Mesendoderm (in vitro differentiated cells): ENCODE results near the gene AAR2. TPM values are rescaled to one million over a fixed set of nuclear protein-coding genes. Genes with fewer than 3 reads are reported as not detected.

Experiments
- DNase-seq: peaks from one replicate; pipeline ENCODE4 v3.0.0; 2013
- H2AK5ac ChIP-seq: 2 replicates; pipeline ENCODE4 v1.6.1; 2013; ENCODE audit warnings: low read length, inconsistent platforms
- H2BK120ac ChIP-seq: 2 replicates; pipeline ENCODE4 v1.6.1; 2013; ENCODE audit warnings: low read depth, mild to moderate bottlenecking, low read length, moderate library complexity, mixed read lengths
- H2BK15ac ChIP-seq: replicated peaks from 2 replicates; pipeline ENCODE4 v1.6.1; 2013; ENCODE audit warnings: low read depth, mild to moderate bottlenecking, moderate library complexity
- H2BK5ac ChIP-seq: 2 replicates; pipeline ENCODE4 v1.6.1; 2013; ENCODE audit warnings: low read length, inconsistent platforms
- H3K18ac ChIP-seq: 2 replicates; pipeline ENCODE4 v1.6.1; 2013; ENCODE audit warnings: mild to moderate bottlenecking, low read length, mixed read lengths
- H3K23ac ChIP-seq: one replicate; pipeline ENCODE4 v1.6.1; 2013; ENCODE audit warnings: low read length
- H3K27ac ChIP-seq: 2 replicates; pipeline ENCODE4 v1.5.1; 2013; ENCODE audit warnings: low read depth, mild to moderate bottlenecking, inconsistent platforms, low read length, moderate library complexity
- H3K27me3 ChIP-seq: 2 replicates; pipeline ENCODE4 v1.6.1; 2013; ENCODE audit warnings: low read length, control low read depth, mild to moderate bottlenecking, inconsistent platforms; ENCODE audit not compliant: insufficient read depth, poor library complexity
- H3K36me3 ChIP-seq: 2 replicates; pipeline ENCODE4 v1.6.1; 2013; ENCODE audit warnings: low read length, inconsistent platforms; ENCODE audit not compliant: control insufficient read depth, insufficient read depth
- H3K4ac ChIP-seq: one replicate; pipeline ENCODE4 v1.6.1; 2013; ENCODE audit warnings: low read depth, mild to moderate bottlenecking, low read length, moderate library complexity
- H3K4me1 ChIP-seq: 2 replicates; pipeline ENCODE4 v1.6.1; 2013; ENCODE audit warnings: low read depth, low read length, inconsistent platforms; ENCODE audit not compliant: control insufficient read depth
- H3K4me2 ChIP-seq: 2 replicates; pipeline ENCODE4 v1.6.1; 2013; ENCODE audit warnings: low read length
- H3K4me3 ChIP-seq: 2 replicates; pipeline ENCODE4 v1.5.1; 2013; ENCODE audit warnings: mild to moderate bottlenecking, low read length
- H3K56ac ChIP-seq: one replicate; pipeline ENCODE4 v1.6.1; 2013; ENCODE audit warnings: low read length
- H3K79me1 ChIP-seq: 2 replicates; pipeline ENCODE4 v1.6.1; 2013; ENCODE audit warnings: low read length, inconsistent platforms
- H3K79me2 ChIP-seq: 2 replicates; pipeline ENCODE4 v1.6.1; 2013; ENCODE audit warnings: mild to moderate bottlenecking, low read length; ENCODE audit not compliant: control insufficient read depth, insufficient read depth
- H3K9ac ChIP-seq: 2 replicates; pipeline ENCODE4 v1.6.1; 2013; ENCODE audit warnings: low read length, inconsistent platforms
- H4K5ac ChIP-seq: one replicate; pipeline ENCODE4 v1.6.1; 2013; ENCODE audit warnings: low read length
- H4K8ac ChIP-seq: one replicate; pipeline ENCODE4 v1.6.1; 2013; ENCODE audit warnings: low read depth, mild to moderate bottlenecking, control low read depth, low read length, moderate library complexity
- WGBS: extraction: QIAGEN DNeasy Blood & Tissue Kit; methylation state at CpG from one replicate; pipeline ENCODE4 v1.1.7; 2013; ENCODE audit warnings: low lambda C conversion rate, missing lambda C conversion rate; ENCODE audit not compliant: insufficient coverage; ENCODE audit errors: extremely low coverage; 5-methylcytosine and 5-hydroxymethylcytosine counted together
- polyA plus RNA-seq, 2 experiments: library from polyadenylated mRNA; stranded (reverse); fragments of 200-250 nt; gene quantifications; one replicate each; pipeline ENCODE4 v1.2.3, GENCODE V29; 2013

Gene AAR2
- 30.3 TPM for polyA plus RNA-seq (2013, experiment 1 of 2)
- 29.0 TPM for polyA plus RNA-seq (2013, experiment 2 of 2)

DNA sequence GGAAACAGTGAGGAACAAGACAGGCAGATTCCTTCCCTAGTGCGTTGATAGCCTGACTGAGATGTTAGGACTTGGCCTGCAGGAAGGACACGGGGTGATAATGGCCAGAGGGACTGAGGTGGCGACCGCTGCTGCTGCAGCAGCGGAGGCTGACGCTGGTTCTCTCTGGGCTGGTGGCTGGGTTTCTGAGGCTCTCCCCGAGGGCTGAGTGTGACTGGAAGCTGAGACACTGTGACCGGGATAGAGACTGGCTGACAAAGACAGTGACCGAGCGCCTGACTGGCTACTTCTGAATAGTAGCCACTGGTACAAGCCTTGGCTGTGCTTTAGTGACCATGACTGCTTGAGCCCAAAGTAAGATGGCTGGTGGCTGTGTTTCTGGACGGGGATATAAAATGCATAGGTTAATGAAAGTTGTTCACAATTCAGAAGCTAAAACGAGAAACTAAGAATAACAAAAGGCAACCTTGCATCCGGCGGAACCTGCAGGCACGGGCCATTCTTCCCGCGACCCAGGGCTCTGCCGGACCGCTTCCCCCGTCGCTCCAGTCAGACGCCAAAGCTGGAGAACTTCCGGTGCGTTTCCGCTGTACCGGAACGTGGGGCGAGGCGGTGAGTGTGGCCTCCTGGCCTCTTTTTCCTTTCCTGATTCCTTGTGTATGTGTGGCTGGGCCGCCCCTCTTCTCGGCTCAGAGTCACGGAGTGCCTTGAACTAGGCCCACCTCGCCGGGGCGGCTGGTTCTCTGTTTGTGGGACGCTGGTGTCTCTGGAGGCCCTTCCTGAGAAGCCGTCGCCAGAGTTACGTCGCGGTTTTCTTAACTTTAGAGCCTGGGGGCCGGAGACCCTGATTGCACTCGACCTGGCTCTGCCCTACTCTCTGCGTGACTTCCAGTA is at the start of gene AAR2:
Gene AAR2, plus strand, starts transcription at position 587 of the 894 bp plus-strand sequence. CDS start 3,391 bp downstream, outside the sequence.
- Histone ChIP-seq H3K4ac (peak within 1 kb of the TSS; percentile 73), H4K8ac (peak within 1 kb of the TSS; percentile 81), H3K9ac (peak within 1 kb of the TSS; percentile 68), H3K79me2 (peaks cover 32% of the 10 kb centered on the region), H2BK120ac (no peak within 1 kb of the TSS), H3K23ac (no peak within 1 kb of the TSS), H3K27ac (no peak within 1 kb of the TSS), H2BK15ac (no peak within 1 kb of the TSS), H3K27me3 (no peaks in the 10 kb centered on the region), H4K5ac (peak within 1 kb of the TSS; percentile 82), H3K4me1 (peaks cover 3% of the 10 kb centered on the region), H3K56ac (peak within 1 kb of the TSS; percentile 86), H3K18ac (no peak within 1 kb of the TSS), H3K4me2 (peak within 1 kb of the TSS; percentile 65), H3K79me1 (peaks cover 14% of the 10 kb centered on the region), H2AK5ac (no peak within 1 kb of the TSS), H3K36me3 (peaks cover 5% of the 10 kb centered on the region), H3K4me3 (peak within 1 kb of the TSS; percentile 68), H2BK5ac (no peak within 1 kb of the TSS)
- DNase-seq: peak; percentile 83
- WGBS: no CpG with 5 or more reads among the region's 44 CpGs

DNA sequence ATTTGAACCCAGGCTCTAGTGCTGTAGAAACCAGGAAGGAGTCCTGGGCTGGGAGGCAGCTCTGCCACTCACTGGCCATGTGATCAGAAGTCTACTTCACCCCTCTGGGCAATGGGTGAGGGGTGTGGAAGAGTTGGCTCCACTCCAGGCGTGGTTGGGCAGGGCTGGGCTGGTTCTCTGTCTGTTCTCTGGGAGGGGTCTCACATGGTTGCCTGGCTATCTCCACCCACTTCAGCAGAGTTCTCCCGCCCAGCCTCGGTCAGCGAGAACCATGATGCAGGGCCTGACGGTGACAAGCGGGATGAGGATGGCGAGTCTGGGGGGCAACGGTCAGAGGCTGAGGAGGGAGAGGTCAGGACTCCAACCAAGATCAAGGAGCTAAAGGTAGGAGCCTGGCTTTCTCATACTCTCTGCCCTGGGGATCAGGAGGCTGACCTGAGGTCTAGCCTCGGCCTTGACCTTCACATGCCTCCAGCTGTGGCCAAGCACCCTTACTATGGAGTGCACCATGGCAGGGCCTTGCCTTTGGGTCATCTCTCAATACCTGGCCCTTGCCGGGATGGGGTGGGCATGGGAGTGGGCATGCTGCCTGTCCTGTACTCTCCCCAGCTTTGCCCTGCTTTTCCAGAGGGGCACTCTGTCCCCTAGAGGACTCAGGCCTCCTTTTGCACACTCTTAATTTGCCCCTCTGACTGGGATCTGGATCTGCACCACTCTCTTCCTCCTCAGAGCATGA is 42.1 kb upstream of the AAR2 start:
- Histone ChIP-seq H3K56ac (no peak overlapping the region), H3K18ac (no peak overlapping the region), H2BK5ac (no peak overlapping the region), H3K79me1 (no peaks in the 10 kb centered on the region), H3K4me3 (no peak overlapping the region), H3K4me1 (no peaks in the 10 kb centered on the region), H2BK120ac (no peak overlapping the region), H4K8ac (no peak overlapping the region), H3K27ac (no peak overlapping the region), H3K4ac (no peak overlapping the region), H3K27me3 (no peaks in the 10 kb centered on the region), H2AK5ac (no peak overlapping the region), H3K9ac (no peak overlapping the region), H3K4me2 (no peak overlapping the region), H3K36me3 (no peaks in the 10 kb centered on the region), H3K79me2 (no peaks in the 10 kb centered on the region), H4K5ac (no peak overlapping the region), H2BK15ac (no peak overlapping the region), H3K23ac (no peak overlapping the region)
- no CpG with 5 or more reads among the region's 10 CpGs for WGBS
- DNase-seq: no peak

GRCh38 chr20:36196676-36197075 is 39.6 kb upstream of the AAR2 start:
- H3K18ac ChIP-seq: no peak overlapping the region
- H3K4me3 ChIP-seq: no peak overlapping the region
- H3K23ac ChIP-seq: no peak overlapping the region
- no peak overlapping the region for H3K4ac ChIP-seq
- H3K79me2 ChIP-seq: no peaks in the 10 kb centered on the region
- no peaks in the 10 kb centered on the region for H3K4me1 ChIP-seq
- H3K56ac ChIP-seq: no peak overlapping the region
- no peak overlapping the region for H4K8ac ChIP-seq
- H3K9ac ChIP-seq: no peak overlapping the region
- H3K36me3 ChIP-seq: no peaks in the 10 kb centered on the region
- H2BK120ac ChIP-seq: no peak overlapping the region
- H2BK5ac ChIP-seq: no peak overlapping the region
- H4K5ac ChIP-seq: no peak overlapping the region
- H3K27ac ChIP-seq: no peak overlapping the region
- WGBS: no CpG with 5 or more reads among the region's 2 CpGs
- H3K4me2 ChIP-seq: no peak overlapping the region
- DNase-seq: no peak
- no peaks in the 10 kb centered on the region for H3K27me3 ChIP-seq
- no peak overlapping the region for H2AK5ac ChIP-seq
- H3K79me1 ChIP-seq: no peaks in the 10 kb centered on the region
- H2BK15ac ChIP-seq: no peak overlapping the region

DNA sequence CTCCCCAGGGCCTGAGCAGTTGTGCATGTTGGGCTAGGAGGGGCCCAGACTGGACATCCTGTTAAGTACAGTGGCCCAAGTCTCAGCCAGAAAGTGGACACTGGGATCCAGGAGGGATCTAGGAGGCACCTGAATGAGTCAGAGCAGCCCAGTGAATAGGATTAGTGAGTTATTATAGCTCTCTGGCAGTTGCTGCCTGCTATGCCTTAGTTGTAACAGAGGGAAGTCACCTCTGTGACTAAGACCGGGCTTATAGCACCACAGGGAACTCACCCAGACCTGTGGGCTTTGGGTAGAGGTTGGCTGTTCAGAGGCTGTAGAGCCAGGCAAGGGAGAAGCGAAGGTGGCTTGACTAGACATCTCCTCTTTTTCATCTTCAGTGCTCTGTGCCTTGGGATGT is 39.0 kb upstream of the AAR2 start:
- Histone ChIP-seq H3K4ac (no peak overlapping the region), H3K23ac (no peak overlapping the region), H2BK120ac (no peak overlapping the region), H3K79me1 (no peaks in the 10 kb centered on the region), H4K8ac (no peak overlapping the region), H3K18ac (no peak overlapping the region), H3K79me2 (no peaks in the 10 kb centered on the region), H3K4me1 (no peaks in the 10 kb centered on the region), H3K9ac (no peak overlapping the region), H3K4me3 (no peak overlapping the region), H3K27ac (no peak overlapping the region), H3K4me2 (no peak overlapping the region), H4K5ac (no peak overlapping the region), H3K56ac (no peak overlapping the region), H2BK5ac (no peak overlapping the region), H2AK5ac (no peak overlapping the region), H3K36me3 (no peaks in the 10 kb centered on the region), H2BK15ac (no peak overlapping the region), H3K27me3 (no peaks in the 10 kb centered on the region)
- no peak for DNase-seq
- no CpG with 5 or more reads among the region's 2 CpGs for WGBS

- no peak overlapping the region for H3K4me3 ChIP-seq
- no peaks in the 10 kb centered on the region for H3K4me1 ChIP-seq
- WGBS: no CpG with 5 or more reads among the region's 6 CpGs
- H2BK5ac ChIP-seq: no peak overlapping the region
- no peaks in the 10 kb centered on the region for H3K27me3 ChIP-seq
- H3K36me3 ChIP-seq: no peaks in the 10 kb centered on the region
- no peaks in the 10 kb centered on the region for H3K79me1 ChIP-seq
- H2AK5ac ChIP-seq: no peak overlapping the region
- H4K5ac ChIP-seq: no peak overlapping the region
- no peak overlapping the region for H3K9ac ChIP-seq
- no peak overlapping the region for H3K4me2 ChIP-seq
- peak; percentile 83 for DNase-seq
- no peak overlapping the region for H2BK120ac ChIP-seq
- H3K56ac ChIP-seq: no peak overlapping the region
- no peak overlapping the region for H2BK15ac ChIP-seq
- H3K23ac ChIP-seq: no peak overlapping the region
- H3K27ac ChIP-seq: no peak overlapping the region
- H3K18ac ChIP-seq: no peak overlapping the region
- no peaks in the 10 kb centered on the region for H3K79me2 ChIP-seq
- no peak overlapping the region for H3K4ac ChIP-seq
- H4K8ac ChIP-seq: no peak overlapping the region
These were observed 36.7 kb upstream of the AAR2 start for GRCh38 chr20:36199345-36200257.
